ENCODE results near the gene SBNO2. TPM values are rescaled to one million over a fixed set of nuclear protein-coding genes. Genes with fewer than 3 reads are reported as not detected.

Gene SBNO2
- total RNA-seq, 2 donors from 2014 or later, result 58.6 to 71.9 TPM

- intact Hi-C loops (cut with DNase I, micrococcal nuclease), result no loop called here
- no peak for DNase-seq
- ATAC-seq, result no peak
Observed at GRCh38 chr19:1146858-1147780, 26.9 kb downstream of the SBNO2 start.

GRCh38 chr19:1146412-1146699 lies 27.7 kb downstream of the SBNO2 start:
- DNase-seq, result no peak
- intact Hi-C loops (cut with DNase I, micrococcal nuclease), result no loop called here
- no peak for ATAC-seq

GRCh38 chr19:1145635-1146411 lies 28.2 kb downstream of the SBNO2 start:
- no peak for ATAC-seq
- intact Hi-C loops (cut with DNase I, micrococcal nuclease), result no loop called here

GRCh38 chr19:1144741-1145140 lies 29.3 kb downstream of the SBNO2 start:
- ATAC-seq (no peak), DNase-seq (no peak)
- intact Hi-C loops (cut with DNase I, micrococcal nuclease), result no loop called here

More at GRCh38 chr19:1145635-1146411, 28.2 kb downstream of the SBNO2 start:
- DNase-seq, result no peak

- ATAC-seq (no peak), DNase-seq (no peak)
- intact Hi-C loops (cut with DNase I, micrococcal nuclease), result no loop called here
Observed at GRCh38 chr19:1143828-1144399, 30.2 kb downstream of the SBNO2 start.

GRCh38 chr19:1141944-1142343 lies 32.1 kb downstream of the SBNO2 start:
- DNase-seq (no peak), ATAC-seq (peak; percentile 27)
- intact Hi-C loops (cut with DNase I, micrococcal nuclease), result no loop called here

- DNase-seq, result no peak
- no peak for ATAC-seq
- intact Hi-C loops (cut with DNase I, micrococcal nuclease), result no loop called here
Observed at GRCh38 chr19:1140272-1141027, 33.6 kb downstream of the SBNO2 start.

- intact Hi-C loops (cut with DNase I, micrococcal nuclease), result no loop called here
- DNase-seq (no peak), ATAC-seq (no peak)
Observed at GRCh38 chr19:1139126-1139525, 34.9 kb downstream of the SBNO2 start.

GRCh38 chr19:1138121-1138520 lies 35.9 kb downstream of the SBNO2 start:
- ATAC-seq (no peak), DNase-seq (no peak)
- intact Hi-C loops (cut with DNase I, micrococcal nuclease), result no loop called here

GRCh38 chr19:1136621-1137317 lies 37.3 kb downstream of the SBNO2 start:
- intact Hi-C loops (cut with DNase I, micrococcal nuclease), result no loop called here
- no peak for DNase-seq
- no peak for ATAC-seq

GRCh38 chr19:1136201-1136600 lies 37.9 kb downstream of the SBNO2 start:
- intact Hi-C loops (cut with DNase I, micrococcal nuclease), result no loop called here
- ATAC-seq, result peak; percentile 70
- DNase-seq, result peak; percentile 75 to 77

GRCh38 chr19:1135454-1135853 lies 38.6 kb downstream of the SBNO2 start:
- intact Hi-C loops (cut with DNase I, micrococcal nuclease), result no loop called here
- DNase-seq, result peak in 1 of 2 donors; percentile 38
- no peak for ATAC-seq

GRCh38 chr19:1134431-1134830 lies 39.6 kb downstream of the SBNO2 start:
- ATAC-seq (no peak), DNase-seq (no peak)
- intact Hi-C loops (cut with DNase I, micrococcal nuclease), result no loop called here

GRCh38 chr19:1133471-1133929 lies 40.6 kb downstream of the SBNO2 start:
- intact Hi-C loops (cut with DNase I, micrococcal nuclease), result no loop called here
- peak; percentile 60 to 68 for DNase-seq
- no peak for ATAC-seq

GRCh38 chr19:1132552-1133383 lies 41.3 kb downstream of the SBNO2 start:
- intact Hi-C loops (cut with DNase I, micrococcal nuclease), result no loop called here
- peak in 1 of 2 donors; percentile 50 for DNase-seq
- no peak for ATAC-seq

- DNase-seq (peak; percentile 92 to 93), ATAC-seq (peak; percentile 77)
- intact Hi-C loops (cut with DNase I, micrococcal nuclease), result no loop called here
Observed at GRCh38 chr19:1131718-1132551, 42.1 kb downstream of the SBNO2 start.

All from left colon (tissue), 2 donors.